D721Med (cell line): ENCODE measurements around the gene DPM3.
"Not testable (repeated sequence)": the region's sequence is repeated elsewhere in the genome, so short reads cannot be mapped to it uniquely, and the experiment has no call there.

ENCODE experiments used
- DNase-seq: peaks from one replicate; pipeline ENCODE4 v3.0.0; 2011; ENCODE audit warnings: low spot score; ENCODE audit not compliant: insufficient read length
- FAIRE-seq: peaks from 2 replicates; lab custom pipeline; 2011; peaks lifted over from hg19 to GRCh38; lab: Jason Lieb, UNC
- TF ChIP-seq, protein P1 (sequence below): IDR thresholded peaks from 2 replicates; pipeline ENCODE4 v1.5.1; 2012; ENCODE audit warnings: mild to moderate bottlenecking, control low read depth; ENCODE audit not compliant: insufficient read depth; ENCODE audit errors: missing control alignments

The DPM3 gene

DNA sequence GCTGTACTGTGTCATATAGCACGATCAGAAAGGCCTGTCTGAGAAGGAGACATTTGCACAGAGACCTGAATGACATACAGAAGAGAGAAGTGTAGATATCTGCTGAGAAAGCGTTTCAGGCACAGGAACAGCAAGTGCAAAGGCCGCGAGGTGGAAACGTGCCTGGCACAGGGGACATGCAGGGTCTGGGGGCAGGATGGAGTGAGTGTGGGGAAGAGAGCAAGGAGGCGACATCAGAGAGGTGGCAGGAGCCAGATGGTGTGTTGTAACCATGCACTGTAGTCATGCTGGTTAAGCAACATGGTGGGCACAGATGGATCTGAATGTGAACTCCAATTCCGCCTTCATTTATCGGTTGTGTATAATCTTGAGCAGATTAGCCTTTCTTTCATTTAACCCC, 19.8 kb upstream of the DPM3 start:
- TF ChIP-seq, protein P1, sequence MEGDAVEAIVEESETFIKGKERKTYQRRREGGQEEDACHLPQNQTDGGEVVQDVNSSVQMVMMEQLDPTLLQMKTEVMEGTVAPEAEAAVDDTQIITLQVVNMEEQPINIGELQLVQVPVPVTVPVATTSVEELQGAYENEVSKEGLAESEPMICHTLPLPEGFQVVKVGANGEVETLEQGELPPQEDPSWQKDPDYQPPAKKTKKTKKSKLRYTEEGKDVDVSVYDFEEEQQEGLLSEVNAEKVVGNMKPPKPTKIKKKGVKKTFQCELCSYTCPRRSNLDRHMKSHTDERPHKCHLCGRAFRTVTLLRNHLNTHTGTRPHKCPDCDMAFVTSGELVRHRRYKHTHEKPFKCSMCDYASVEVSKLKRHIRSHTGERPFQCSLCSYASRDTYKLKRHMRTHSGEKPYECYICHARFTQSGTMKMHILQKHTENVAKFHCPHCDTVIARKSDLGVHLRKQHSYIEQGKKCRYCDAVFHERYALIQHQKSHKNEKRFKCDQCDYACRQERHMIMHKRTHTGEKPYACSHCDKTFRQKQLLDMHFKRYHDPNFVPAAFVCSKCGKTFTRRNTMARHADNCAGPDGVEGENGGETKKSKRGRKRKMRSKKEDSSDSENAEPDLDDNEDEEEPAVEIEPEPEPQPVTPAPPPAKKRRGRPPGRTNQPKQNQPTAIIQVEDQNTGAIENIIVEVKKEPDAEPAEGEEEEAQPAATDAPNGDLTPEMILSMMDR = no peak
- FAIRE-seq = no peak
- no peak for DNase-seq

GRCh38 chr1:155158991-155159390, 18.7 kb upstream of the DPM3 start:
- TF ChIP-seq, protein P1 = no peak
- DNase-seq = no peak
- no peak for FAIRE-seq

DNA sequence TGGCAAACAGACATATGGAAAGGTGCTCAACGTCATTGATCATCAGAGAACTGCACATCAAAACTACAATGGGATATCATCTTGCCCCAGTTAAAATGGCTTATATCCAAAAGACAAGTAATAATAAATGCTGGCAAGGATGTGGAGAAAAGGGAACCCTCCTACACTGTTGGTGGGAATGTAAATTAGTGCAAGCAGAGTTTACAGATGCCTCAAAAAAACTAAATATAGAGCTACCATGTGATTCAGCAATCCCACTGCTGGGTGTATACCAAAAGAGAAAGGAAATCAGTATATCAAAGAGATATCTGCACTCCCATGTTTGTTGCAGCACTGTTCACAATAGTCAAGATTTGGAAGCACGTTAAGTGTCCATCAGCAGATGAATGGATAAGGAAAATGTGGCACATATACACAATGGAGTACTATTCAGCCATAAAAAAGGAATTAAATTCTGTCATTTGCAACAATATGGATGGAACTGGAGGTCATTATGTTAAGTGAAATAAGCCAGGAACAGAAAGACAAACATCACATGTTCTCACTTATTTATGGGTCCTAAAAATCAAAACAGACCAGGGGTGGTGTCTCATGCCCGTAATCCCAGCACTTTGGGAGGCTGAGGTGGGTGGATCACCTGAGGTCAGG, 15.8 kb upstream of the DPM3 start:
- FAIRE-seq, DNase-seq: not testable (repeated sequence)

- TF ChIP-seq, protein P1 = peak; percentile 9
- FAIRE-seq = no peak
- no peak for DNase-seq
Observed at GRCh38 chr1:155145491-155145890, 5.2 kb upstream of the DPM3 start.

DNA sequence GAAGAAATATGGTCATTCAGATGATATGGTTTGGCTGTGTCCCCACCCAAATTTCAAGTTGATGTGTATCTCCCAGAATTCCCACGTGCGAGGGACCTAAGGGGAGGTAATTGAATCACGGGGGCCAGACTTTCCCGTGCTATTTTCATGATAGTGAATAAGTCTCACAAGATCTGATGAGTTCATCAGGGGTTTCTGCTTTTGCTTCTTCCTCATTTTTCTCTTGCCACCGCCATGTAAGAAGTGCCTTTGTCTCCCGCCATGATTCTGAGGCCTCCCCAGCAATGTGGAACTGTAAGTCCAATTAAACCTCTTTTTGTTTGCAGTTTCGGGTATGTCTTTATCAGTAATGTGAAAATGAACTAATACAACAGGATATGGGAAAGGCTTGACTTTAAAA, 1.4 kb upstream of the DPM3 start:
- TF ChIP-seq, protein P1 = no peak
- no peak for FAIRE-seq
- DNase-seq = no peak

GRCh38 chr1:155140630-155140953, 261 bp upstream of the DPM3 start:
- TF ChIP-seq, protein P1 = no peak
- DNase-seq = no peak

GRCh38 chr1:155137154-155137949, 3.0 kb downstream of the DPM3 start:
- DNase-seq = no peak
- TF ChIP-seq, protein P1 = no peak
- no peak for FAIRE-seq

More at GRCh38 chr1:155140630-155140953, 261 bp upstream of the DPM3 start:
- no peak for FAIRE-seq
